ENCODE data around the gene HACE1.
"Not testable (repeated sequence)": the region's sequence is repeated elsewhere in the genome, so short reads cannot be mapped to it uniquely, and the experiment has no call there.

HACE1 gene

GRCh38 chr6:104860221-104860620 lies 502 bp upstream of the HACE1 start:
- no peak for TF ChIP-seq POLR2A (IDR thresholded peaks at IDR 0.05; ENCODE audit: low read depth, low read length)
- DNase-seq (ENCODE audit: insufficient read length, low spot score) = no peak
- FAIRE-seq = no peak

GRCh38 chr6:104858642-104859041 lies 1.1 kb downstream of the HACE1 start:
- no peak for TF ChIP-seq POLR2A (IDR thresholded peaks at IDR 0.05; ENCODE audit: low read depth, low read length)
- no peak for DNase-seq (ENCODE audit: insufficient read length, low spot score)
- no peak for FAIRE-seq

- DNase-seq (ENCODE audit: insufficient read length, low spot score) (peak; percentile 12), FAIRE-seq (no peak)
- TF ChIP-seq POLR2A (IDR thresholded peaks at IDR 0.05; ENCODE audit: low read depth, low read length) = no peak
Observed at GRCh38 chr6:104855507-104855906, 4.2 kb downstream of the HACE1 start.

GRCh38 chr6:104847721-104848120 lies 12.0 kb downstream of the HACE1 start:
- DNase-seq (ENCODE audit: insufficient read length, low spot score); FAIRE-seq: not testable (repeated sequence)

GRCh38 chr6:104843229-104843628 lies 16.5 kb downstream of the HACE1 start:
- DNase-seq (ENCODE audit: insufficient read length, low spot score) (no peak), FAIRE-seq (no peak)
- TF ChIP-seq POLR2A (IDR thresholded peaks at IDR 0.05; ENCODE audit: low read depth, low read length) = no peak

- no peak for DNase-seq (ENCODE audit: insufficient read length, low spot score)
- FAIRE-seq = no peak
- no peak for TF ChIP-seq POLR2A (IDR thresholded peaks at IDR 0.05; ENCODE audit: low read depth, low read length)
Observed at GRCh38 chr6:104837158-104837557, 22.6 kb downstream of the HACE1 start.

- not testable (repeated sequence) for DNase-seq (ENCODE audit: insufficient read length, low spot score); FAIRE-seq
Observed at GRCh38 chr6:104836479-104837020, 23.2 kb downstream of the HACE1 start.

- FAIRE-seq = no peak
- no peak for DNase-seq (ENCODE audit: insufficient read length, low spot score)
- no peak for TF ChIP-seq POLR2A (IDR thresholded peaks at IDR 0.05; ENCODE audit: low read depth, low read length)
Observed at GRCh38 chr6:104835782-104836181, 23.9 kb downstream of the HACE1 start.

- FAIRE-seq (no peak), DNase-seq (ENCODE audit: insufficient read length, low spot score) (no peak)
Observed at GRCh38 chr6:104829183-104829958, 30.3 kb downstream of the HACE1 start.

GRCh38 chr6:104828478-104828877 lies 31.2 kb downstream of the HACE1 start:
- FAIRE-seq = no peak
- DNase-seq (ENCODE audit: insufficient read length, low spot score) = no peak
- TF ChIP-seq POLR2A (IDR thresholded peaks at IDR 0.05; ENCODE audit: low read depth, low read length) = no peak

More at GRCh38 chr6:104829183-104829958, 30.3 kb downstream of the HACE1 start:
- no peak for TF ChIP-seq POLR2A (IDR thresholded peaks at IDR 0.05; ENCODE audit: low read depth, low read length)

GRCh38 chr6:104820820-104821219 lies 38.9 kb downstream of the HACE1 start:
- DNase-seq (ENCODE audit: insufficient read length, low spot score); FAIRE-seq: not testable (repeated sequence)

- no peak for DNase-seq (ENCODE audit: insufficient read length, low spot score)
- no peak for TF ChIP-seq POLR2A (IDR thresholded peaks at IDR 0.05; ENCODE audit: low read depth, low read length)
- no peak for FAIRE-seq
Observed at GRCh38 chr6:104816125-104816524, 43.6 kb downstream of the HACE1 start.

GRCh38 chr6:104814743-104815142 lies 45.0 kb downstream of the HACE1 start:
- no peak for FAIRE-seq
- DNase-seq (ENCODE audit: insufficient read length, low spot score) = no peak
- TF ChIP-seq POLR2A (IDR thresholded peaks at IDR 0.05; ENCODE audit: low read depth, low read length) = no peak

- TF ChIP-seq POLR2A (IDR thresholded peaks at IDR 0.05; ENCODE audit: low read depth, low read length) = no peak
- DNase-seq (ENCODE audit: insufficient read length, low spot score) (no peak), FAIRE-seq (no peak)
Observed at GRCh38 chr6:104813552-104813951, 46.2 kb downstream of the HACE1 start.

- no peak for FAIRE-seq
- DNase-seq (ENCODE audit: insufficient read length, low spot score) = no peak
- no peak for TF ChIP-seq POLR2A (IDR thresholded peaks at IDR 0.05; ENCODE audit: low read depth, low read length)
Observed at GRCh38 chr6:104809116-104809515, 50.6 kb downstream of the HACE1 start.

GRCh38 chr6:104805335-104805734 lies 54.4 kb downstream of the HACE1 start:
- DNase-seq (ENCODE audit: insufficient read length, low spot score); FAIRE-seq: not testable (repeated sequence)
